Medulla oblongata (tissue), 1 donor: ENCODE data around the gene FMR1.

Experiments
- DNase-seq: peaks from one replicate; pipeline ENCODE4 v3.0.0-alpha.2; 2015; ENCODE audit errors: extremely low spot score

The FMR1 gene

GRCh38 chrX:147911192-147912022 lies at the start of gene FMR1:
FMR1 (plus strand) TSS chrX:147911919; CDS start chrX:147912180, 261 bp downstream.
- peak; percentile 92 for DNase-seq

- DNase-seq: no peak
These were observed 35.7 kb upstream of the FMR1 start for GRCh38 chrX:147875866-147876596.

GRCh38 chrX:147876849-147877646 lies 34.7 kb upstream of the FMR1 start:
- DNase-seq: no peak

GRCh38 chrX:147877726-147878125 lies 34.0 kb upstream of the FMR1 start:
- no peak for DNase-seq

DNA sequence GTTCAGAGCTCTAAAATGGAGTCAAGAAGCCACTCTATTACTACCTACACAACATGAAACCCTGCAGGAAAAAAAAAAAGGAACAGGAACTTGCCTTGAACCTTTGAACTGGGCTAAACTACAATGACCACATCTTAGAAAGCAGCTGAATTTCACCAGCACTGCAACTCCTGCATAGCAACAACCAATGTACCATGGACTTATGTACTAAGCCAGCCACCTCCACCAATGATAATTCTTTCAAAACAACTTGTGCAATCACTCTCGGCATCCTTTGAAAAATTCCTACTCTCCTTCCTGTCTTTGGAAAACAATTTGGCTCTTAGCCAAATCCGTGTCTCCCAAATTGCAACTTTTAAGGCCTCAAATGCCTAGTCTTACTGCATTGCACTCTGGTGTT lies 26.8 kb upstream of the FMR1 start:
- no peak for DNase-seq

DNA sequence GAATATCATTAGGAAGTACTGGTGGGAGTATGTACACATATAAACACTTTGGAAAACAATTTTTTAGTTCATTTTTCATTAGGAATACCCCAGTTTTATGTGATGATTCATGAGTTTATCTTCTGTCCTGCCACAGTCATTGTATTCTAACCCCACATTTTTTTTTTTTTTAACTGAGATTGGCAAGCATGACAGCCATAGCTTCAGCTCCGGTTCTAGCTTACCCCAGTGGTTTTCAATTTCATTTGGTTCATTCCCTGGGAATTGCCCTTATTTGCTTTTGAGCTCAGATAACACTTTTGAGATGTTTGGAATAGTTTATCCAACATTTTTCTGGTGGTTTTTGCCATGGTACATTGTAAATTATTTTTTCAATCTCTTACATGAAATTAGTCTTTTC lies 21.0 kb upstream of the FMR1 start:
- DNase-seq: no peak

GRCh38 chrX:147891896-147892295 lies 19.8 kb upstream of the FMR1 start:
- no peak for DNase-seq

DNA sequence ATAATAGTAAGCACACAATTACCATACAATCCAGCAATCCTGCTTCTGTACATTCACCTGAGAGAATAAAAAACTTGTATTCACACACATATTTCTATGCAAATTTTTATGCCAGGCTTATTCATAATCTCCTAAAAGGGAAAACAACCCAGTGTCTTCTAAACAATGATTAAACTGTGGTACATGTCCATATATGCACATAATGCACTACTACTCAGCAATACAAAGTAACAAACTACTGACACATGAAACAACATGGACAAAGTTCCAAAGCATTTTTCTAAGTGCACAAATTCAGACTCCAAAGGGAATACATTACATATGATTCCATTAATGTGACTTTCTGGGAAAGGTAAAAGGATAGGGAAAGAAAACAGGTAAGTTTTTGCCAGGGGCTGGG lies 18.0 kb upstream of the FMR1 start:
- no peak for DNase-seq

DNA sequence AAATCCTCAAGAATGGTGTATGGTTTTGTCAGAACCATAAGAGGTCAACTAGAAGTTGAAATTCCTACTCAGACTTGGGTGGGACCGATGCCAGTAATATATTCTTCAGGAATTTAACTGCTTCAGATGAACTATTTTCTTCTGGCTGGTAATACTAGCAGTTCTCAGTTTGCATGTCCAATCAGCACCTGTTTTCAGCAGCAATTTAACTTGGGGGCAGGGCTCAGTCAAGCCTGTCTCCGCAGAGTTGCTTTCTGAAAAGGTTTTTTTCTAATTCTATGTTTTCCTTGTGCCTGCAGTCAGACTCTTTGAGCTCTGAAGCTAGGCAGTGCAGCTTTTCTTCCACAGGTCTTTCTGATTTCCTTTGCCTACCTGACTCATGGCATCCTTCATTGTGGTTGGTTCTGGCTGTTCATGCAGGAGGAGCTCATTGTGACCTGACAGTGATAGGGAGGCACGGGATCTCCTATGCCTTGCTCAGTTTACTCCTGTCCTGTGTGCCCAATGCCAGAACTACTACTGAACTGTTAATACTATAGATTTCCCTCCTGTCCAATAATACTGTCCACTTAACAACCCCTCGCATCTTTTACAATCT lies 17.3 kb upstream of the FMR1 start:
- DNase-seq: no peak

GRCh38 chrX:147897117-147897516 lies 14.6 kb upstream of the FMR1 start:
- DNase-seq: no peak

DNA sequence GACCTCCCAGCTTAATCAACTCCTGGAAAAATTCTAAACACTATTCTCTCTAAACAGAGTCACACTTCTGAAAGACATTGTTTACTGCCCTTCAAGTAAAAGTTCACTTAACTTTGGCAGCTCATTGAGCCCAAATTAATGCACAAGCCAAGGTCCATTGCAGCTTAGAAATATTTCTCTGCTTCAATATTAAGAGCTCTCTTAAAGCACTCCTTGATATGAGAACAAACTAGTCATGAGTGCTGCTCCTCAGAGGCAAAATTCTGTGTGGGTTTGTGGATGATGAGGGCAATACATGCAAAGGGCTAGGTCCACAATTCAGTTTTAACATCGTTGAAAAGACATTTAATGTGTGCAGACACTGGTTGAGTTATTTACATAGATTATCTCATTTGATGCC lies 12.8 kb upstream of the FMR1 start:
- DNase-seq: no peak

- no peak for DNase-seq
These were observed 12.2 kb upstream of the FMR1 start for GRCh38 chrX:147899379-147900114.

DNA sequence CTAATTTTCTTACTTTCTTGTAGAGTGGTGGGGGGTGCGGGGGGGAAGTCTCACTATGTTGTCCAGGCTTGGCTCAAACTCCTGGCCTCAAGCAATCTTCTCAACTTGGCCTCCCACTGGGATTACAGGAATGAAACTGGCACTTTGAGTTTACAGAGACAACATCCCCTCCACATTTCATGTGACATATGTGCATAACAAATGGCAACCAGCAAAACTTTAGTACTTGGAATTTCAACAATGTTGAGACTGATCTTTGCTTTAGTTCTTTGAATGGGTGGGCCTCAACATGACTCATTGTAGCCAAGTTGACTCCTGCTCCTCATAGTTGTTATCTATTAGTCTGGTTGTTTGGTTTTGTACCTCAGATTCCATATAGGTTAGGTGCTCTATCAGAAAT lies 11.4 kb upstream of the FMR1 start:
- DNase-seq: no peak

- DNase-seq: no peak
These were observed 10.1 kb upstream of the FMR1 start for GRCh38 chrX:147901461-147902126.

- no peak for DNase-seq
These were observed 9.4 kb upstream of the FMR1 start for GRCh38 chrX:147902270-147902669.

GRCh38 chrX:147908106-147908505 lies 3.6 kb upstream of the FMR1 start:
- DNase-seq: no peak

DNA sequence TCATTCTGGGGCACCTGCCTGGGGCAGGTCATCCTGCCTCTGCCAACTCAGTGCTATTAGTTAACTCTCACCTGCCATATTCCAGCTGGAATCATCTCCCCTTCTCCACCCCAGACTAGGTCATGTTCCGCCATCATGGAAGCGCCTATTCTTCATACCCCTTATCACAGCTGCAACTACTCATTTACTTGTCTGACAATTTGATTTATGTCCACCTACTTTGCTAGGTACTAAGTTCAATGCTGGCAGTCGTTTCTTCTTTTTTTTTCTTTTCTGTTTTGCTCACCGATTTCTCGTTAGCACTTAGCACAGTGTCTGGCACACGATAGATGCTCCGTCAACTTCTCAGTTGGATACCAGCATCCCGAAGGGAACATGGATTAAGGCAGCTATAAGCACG lies 1.1 kb upstream of the FMR1 start:
- DNase-seq: no peak

GRCh38 chrX:147912093-147912801 lies 528 bp downstream of the FMR1 start:
- peak; percentile 30 for DNase-seq

DNA sequence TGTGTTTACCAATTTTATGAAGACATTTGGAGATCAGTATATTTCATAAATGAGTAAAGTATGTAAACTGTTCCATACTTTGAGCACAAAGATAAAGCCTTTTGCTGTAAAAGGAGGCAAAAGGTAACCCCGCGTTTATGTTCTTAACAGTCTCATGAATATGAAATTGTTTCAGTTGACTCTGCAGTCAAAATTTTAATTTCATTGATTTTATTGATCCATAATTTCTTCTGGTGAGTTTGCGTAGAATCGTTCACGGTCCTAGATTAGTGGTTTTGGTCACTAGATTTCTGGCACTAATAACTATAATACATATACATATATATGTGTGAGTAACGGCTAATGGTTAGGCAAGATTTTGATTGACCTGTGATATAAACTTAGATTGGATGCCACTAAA lies 1.9 kb downstream of the FMR1 start:
- no peak for DNase-seq

DNA sequence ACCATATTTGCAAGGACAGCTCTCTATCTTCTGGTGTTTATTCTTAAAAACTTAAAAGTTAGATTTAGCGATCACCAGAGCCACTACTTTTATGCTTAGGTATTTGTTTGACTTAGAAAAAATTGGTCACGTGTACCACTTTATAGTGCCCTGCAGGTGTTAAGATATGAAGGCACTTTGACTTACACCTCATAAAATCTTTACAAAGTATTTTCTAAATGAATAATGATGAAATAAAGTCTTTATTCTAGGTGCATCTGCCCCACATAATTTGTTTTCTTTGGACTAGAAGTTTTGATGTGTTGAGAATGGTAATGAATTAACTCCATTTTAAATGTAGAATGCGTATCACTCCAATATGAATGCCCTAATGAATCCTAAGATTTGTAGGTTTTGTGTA lies 2.9 kb downstream of the FMR1 start:
- DNase-seq: no peak
